NCI-H2196 treated with DMSO at 0.1 percent for 48 hours (cell line): ENCODE data around the gene TMC6.

Source experiments
- DNase-seq: peaks from one replicate; lab custom pipeline; 2025; ENCODE audit not compliant: unreplicated experiment; lab: John Stamatoyannopoulos, UW

TMC6 gene

DNA sequence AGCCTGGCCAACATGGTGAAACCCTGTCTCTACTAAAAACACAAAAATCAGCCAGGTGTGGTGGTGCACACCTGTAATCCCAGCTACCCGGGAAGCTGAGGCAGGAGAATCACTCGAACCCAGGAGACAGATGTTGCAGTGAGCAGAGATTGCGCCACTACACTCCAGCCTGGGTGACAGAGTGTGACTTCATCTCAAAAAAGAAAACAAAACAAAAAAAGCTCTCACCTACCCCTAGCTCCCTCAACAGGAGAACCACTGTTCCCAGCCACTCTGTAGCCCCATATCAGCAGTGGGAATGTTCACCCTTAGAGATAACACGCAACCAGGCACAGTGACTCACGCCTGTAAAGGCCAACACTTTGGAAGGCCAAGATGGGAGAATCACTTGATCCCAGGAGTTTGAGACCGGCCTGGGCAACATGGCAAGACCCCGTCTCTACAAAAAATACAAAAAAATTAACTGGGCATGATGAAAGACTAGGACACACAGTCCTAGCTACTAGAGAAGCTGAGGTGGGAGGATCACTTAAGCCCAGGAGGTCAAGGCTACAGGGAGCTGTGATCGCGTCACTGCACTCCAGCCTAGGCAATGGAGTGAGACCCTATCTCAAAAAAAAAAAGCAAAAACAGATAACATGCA, 7.4 kb upstream of the TMC6 start:
- DNase-seq: no peak

DNA sequence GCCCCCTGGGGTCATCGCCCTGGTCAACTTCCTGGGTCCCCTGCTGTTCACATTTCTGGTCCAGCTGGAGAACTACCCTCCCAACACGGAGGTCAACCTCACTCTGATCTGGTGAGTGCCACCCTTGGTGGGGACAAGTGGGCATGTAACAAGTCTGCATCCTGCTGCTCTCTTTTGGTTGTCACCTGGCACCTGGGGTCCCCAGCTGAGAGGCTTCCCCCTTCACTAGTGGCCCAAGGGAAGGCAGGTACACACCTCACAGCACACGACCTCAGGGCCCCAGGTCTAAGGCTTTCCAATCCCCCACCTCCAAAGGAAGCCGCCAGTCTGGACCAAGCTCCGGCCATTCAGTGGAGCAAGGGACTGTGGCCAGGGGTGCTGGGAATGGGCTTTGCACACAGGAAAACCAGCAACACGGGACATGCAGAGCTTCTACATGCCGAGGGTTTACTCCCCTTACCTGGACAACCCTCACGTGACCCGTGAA, 6.4 kb upstream of the TMC6 start:
- no peak for DNase-seq

DNA sequence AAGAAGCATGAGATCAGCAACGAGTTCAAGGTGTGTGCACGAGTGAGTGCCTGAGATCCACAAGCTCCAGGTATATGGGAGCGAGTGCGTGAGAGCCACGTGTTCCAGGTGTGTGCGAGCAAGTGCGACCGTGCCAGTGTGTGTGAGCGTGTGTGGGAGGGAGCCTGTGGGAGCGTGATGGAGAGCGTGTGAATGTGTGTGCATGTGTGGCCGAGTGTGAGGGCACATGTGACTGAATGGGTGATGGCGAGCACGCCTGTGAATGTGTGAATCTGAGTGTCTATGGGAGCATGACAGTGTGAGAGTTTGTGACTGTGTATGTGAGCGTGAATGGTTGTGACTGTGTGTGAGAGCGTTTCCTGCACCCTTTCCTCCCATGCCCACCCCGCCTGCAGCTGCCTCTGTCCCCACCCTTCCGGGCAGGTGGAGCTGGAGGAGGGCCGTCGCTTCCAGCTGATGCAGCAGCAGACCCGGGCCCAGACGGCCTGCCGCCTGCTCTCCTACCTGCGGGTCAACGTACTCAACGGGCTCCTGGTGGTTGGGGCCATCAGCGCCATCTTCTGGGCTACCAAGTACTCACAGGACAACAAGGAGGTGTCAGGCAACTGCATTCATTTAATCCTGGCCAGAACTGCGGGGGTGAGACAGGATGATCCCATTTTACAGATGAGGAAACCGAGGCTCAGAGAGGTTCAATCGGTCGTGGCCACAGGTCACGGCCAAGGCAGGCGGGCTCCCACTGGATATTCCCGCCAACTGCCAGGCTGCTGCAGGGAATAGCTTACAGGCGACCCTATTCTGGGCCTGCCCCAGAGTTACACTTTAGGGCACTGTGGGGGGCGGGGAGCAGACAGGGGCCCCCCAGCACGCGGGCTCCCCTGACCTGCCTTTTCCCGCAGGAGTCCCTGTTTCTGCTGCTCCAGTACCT, 5.7 kb upstream of the TMC6 start:
- DNase-seq: peak; percentile 25

DNA sequence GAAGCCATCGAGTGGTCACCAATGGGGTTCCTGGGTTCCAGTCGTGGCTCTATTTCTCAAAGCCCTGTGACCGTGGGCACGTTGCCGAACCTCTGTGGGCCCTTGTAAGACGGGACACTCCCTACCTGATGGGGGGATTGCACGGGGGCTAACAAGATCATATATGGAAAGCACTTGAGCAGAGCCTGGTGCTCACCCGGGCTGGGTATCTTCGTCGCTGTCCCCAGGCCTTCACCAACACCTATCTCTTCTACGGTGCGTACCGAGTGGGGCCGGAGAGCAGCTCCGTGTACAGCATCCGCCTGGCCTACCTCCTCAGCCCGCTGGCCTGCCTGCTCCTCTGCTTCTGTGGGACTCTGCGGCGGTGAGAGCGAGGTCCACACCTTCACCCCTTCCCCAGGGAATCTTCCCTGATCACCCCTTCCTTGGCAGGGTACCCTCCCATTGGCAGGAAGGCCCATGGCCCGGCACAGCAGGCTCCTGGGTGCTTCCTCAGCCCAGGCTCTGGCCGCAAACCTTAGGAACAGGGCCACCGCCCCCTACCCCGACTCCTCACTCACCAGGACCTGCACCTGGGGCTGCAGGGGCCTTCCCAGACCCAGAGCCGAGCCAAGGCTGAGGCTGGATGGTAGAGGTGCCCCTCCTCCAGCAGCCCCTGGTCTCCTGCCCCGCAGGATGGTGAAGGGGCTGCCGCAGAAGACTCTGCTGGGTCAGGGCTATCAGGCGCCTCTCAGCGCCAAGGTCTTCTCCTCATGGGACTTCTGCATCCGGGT, 4.8 kb upstream of the TMC6 start:
- no peak for DNase-seq

DNA sequence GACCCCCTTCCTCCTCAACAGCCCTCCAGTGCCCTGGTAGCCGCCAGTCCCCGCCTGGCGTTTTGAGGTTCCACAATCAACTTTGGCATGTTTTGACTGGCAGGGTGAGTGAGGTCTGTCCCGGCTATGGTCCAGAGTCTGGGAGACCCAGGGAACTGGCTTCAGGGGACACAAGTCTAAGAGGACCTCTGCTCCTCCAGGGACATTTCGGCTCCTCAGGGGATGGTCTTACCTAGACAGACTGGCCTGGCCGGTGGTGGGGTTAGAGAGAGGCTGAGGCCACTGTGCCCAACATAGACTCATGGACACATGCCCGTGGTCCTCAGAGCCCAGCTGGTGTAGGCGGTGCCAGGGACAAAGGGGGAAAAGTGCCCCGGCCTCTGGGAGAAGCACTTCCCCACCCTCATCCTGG, 4.2 kb upstream of the TMC6 start:
- no peak for DNase-seq

DNA sequence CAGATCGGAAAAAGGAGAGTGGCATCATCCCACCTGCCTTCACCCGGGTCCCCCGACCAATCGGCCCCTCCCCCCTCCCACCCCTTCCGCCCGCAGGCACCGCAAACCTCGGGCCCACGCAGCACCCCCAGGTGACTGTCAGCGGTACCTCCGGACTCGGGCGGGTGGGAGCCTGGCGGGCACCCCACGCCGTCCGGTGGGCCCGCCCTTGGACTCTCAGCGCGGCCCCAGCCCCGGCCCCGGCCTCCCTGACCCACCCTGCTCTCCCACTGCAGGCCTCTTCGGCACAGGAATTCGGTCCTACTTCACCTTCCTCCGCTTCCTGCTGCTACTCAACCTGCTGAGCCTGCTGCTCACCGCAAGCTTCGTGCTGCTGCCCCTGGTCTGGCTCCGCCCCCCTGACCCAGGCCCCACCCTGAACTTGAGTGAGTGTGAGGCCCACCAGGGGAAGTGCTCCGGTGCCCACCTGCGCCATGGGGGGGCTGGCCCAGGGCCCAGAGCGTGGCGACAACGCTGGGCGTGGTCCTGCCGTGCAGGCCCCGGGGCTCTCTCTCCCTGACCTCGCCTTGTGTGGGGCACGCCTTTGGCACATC, 3.6 kb upstream of the TMC6 start:
- no peak for DNase-seq

DNA sequence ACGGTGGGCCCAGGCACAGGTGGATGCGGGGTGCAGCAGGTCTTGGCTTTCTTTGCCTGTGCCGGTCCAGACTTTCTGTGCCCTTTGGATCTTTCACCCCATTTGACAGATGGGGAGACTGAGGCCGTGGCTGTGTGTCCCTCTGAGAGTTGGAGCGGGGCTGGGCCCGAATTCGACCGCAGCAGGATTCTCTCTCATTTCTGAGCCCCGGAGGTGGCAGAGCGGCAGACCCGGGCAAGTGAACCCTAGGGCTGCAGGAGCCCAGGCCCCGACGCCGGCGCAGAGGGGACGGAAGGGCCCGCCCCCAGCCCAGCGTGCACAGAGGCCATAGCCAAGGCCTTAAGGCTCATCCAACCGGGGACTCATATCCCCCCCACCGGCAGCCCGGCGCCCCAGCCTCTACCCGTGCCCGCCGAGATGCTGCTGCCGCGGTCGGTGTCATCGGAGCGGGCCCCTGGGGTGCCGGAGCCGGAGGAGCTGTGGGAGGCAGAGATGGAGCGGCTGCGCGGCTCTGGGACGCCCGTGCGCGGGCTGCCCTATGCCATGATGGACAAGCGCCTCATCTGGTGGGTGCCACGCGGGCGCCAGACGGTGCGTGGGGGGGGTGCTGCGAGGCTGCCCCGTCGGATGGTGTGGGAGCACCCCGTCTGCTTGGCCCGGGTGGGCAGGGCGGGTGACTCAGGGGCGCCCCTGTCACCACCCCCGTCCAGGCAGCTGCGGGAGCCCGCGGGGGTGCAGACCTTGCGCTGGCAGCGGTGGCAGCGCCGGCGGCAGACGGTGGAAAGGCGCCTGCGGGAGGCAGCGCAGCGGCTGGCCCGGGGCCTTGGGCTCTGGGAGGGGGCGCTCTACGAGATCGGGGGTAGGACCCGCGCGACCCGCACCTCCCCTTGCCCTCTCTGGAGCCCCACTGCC, 2.9 kb upstream of the TMC6 start:
- DNase-seq: no peak

DNA sequence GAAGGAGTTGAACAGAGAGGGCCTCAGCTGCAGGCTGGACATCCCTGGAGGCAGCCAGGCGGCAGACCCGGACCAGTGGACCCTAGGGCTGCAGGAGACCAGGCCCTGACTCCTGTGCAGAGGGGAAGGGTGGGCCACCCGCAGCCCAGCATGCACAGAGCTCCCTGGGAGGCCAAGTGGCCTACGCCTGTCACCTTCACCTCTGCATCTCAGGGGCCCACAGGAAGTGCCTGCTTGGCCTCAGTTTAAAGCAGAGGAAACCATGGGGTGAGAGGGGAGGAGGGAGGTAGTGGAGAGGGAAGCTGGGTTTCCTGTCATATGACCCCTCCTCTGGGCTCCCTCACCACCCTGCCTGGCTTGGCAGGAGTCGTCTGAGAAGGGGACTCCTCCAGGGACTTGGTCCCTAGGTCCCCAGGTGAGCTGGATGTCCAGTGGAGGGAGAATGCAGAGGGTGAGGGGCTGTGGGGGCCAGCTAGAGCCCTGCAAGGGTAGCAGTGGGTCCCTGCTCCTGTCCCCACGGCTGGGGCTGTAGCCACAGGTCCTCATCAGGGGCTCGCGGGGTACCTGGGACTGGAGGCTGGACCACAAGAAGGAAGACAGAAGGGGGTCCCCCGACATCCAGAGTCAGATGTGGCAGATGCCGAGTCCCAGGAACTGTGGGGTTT, 2.0 kb upstream of the TMC6 start, which contains the start of gene TMC8:
Gene TMC8, plus strand, starts transcription at position 335 of the 665 bp plus-strand sequence. CDS start 818 bp downstream, outside the sequence.
- no peak for DNase-seq

DNA sequence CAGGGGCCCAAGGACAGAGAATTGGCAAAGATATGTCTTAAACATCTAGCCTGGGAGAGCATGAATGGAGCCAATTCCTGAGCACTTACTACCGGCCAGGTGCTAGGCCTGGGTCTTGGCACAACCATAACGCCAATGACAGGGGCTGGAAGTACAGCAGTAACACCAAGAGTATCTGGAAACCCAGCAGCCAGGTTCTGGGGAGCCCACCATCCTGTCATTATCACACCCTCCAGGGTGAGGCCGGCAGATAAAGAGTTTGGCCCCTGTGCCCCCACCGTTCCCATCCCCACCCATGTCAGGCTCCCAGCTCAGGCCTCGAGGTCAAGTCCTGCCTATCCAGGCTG, 1.5 kb upstream of the TMC6 start:
- DNase-seq: no peak

DNA sequence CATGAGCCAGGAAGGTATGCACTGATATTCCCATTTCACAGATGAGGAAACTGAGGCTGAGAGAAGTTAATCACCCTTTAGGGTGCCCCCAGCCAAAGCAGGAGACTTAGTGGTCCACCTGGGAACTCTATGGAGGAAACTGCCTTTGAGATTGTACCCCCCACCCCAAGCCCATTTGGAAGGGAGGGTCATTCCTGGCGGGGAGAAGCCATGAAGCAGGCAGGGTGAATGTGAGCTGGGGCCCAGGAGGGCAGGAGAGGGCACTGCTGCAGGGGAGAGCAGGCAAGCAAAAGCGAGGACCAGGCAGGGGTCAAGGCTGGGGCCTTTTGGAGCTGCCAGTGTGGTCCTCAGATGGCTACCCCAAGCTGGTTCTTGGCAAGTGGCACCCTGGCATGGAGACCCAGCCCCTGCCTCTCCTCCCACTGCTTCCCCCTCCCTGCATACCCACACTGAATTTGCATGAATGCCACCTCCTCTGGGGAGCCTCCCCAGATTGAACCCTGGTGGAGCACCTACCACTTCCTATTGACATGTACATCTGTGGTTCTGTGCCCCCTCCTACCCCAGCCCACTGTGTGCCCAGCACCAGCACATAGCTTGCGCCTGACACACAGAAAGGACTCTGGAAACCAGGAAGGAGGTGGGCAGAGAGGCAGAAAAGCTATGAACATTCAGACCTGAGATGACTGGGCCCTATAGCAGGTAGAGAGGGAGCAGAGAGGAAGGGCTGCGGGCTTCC, 965 bp upstream of the TMC6 start:
- DNase-seq: no peak

DNA sequence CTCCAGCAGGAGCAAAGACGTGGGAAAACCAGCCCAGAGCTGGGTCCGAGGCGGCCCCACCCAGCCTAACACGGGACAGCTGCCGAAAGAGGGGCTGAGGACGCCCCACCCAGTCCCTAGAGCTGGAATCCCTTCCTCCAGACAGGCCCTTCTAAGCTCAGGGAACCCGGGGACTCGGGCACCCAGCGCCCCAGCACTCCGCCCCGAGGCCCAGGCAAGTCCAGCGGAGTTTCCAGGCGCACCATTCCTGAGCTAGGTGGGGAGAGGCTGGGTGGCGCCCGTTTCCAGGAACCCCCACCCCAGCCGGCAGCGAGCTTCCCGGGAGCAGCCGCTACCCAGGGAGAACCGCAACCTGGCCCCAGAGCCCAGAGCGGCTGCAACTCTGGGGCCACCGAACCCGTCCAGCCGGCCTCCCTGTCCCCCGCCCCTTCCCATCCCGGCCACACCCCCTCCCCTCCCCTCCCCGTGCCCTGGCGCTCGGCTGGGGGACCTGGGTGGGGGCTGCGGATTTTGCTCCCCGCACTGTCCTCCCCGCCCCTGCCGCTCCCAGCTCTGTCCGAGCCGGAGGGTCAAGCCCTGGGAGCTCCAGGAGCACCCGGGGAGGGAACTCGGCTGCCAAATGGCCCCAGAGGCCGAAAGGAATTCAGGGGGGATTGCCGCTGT, 536 bp downstream of the TMC6 start:
- no peak for DNase-seq

DNA sequence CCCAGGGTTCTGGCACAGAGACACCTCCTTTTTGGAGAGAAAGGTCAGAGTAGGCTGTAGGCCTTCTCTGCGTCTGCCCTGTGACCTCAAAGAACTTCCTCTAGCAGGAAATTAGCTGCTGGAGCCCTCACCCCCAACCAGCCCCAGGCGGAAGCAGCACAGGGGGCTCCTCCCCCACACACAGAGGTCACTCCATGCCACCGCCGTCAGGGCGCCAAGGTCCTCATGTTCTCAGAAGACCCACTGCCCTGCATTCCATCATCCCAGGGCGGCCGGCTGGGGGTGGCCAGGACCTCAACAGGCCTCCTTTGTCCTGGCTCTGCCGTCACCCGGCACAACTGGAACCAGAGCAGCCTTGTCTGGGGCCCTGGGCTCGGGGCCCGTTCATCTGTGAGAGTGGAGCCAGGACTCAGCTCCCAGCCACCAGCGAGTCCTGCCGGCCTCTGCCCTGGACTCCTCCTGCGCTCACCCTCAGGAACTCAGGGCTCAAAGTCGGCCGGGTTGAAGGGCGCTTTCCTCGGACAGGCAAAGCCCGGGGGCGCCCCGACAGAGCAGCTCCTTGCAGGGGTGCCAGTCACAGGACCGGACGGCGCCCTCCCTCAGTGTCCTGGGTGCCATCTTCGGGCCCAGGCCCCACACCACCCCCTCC, 1.2 kb downstream of the TMC6 start:
- no peak for DNase-seq

DNA sequence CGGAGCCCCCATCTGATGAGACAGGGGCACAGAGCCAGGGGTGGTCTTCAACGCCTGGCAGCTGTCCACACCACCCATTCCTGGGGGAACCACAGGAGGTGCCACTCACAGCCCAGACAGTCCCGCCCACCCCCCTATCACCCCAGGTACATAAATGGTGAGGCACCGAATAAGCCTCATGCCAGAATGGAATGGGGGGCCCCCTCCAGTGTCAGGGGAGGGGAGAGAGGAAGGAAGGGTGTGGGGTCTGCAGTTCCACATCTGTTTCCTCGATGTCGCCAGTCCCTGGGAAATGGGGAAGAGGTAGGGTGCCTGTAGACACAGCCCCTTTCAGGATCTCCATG, 1.7 kb downstream of the TMC6 start:
- no peak for DNase-seq

DNA sequence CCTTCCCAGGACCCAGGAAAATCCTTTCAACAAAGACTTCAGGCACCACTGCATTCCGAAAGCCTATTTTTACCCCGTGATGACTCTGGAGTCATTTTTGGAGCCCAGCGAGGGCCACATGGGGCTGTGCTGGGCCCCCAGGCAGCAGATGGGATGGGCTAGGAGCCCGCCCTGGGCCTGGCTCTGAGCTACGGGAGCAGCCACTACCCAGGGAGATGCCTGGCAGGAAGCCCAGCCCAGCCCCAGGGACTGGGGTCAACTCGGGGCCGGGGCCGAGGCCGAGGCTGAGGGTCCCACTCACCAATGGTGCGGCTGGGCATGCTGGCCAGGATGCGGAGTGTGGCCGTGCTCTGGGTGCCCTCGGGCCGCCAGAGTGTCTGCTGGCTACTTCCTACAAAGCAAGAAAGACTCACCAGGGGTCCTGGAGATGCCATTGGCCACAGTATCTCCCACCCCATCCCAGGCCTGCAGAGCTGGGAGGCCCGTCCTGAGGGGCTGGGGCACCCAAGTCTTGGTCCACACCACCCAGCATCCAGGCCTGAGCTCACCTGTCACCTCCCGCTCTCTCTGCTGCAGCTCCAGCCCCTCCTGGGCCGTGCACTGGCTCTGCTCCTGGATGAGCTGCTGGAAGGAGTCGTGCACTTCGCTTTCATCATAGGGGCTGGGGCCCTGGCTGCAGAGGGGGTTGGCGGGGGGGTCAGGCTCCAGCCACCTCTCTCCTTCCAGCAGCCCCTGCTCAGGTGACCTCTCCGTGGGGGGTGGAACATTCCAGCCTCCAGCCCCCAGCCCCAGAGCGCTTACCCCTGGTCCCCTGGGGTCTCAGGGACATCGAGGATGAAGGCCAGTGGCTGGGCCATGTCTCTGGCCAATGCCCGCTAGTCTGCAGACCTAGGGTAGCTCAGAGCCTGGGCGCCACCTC, 2.3 kb downstream of the TMC6 start:
- DNase-seq: no peak

DNA sequence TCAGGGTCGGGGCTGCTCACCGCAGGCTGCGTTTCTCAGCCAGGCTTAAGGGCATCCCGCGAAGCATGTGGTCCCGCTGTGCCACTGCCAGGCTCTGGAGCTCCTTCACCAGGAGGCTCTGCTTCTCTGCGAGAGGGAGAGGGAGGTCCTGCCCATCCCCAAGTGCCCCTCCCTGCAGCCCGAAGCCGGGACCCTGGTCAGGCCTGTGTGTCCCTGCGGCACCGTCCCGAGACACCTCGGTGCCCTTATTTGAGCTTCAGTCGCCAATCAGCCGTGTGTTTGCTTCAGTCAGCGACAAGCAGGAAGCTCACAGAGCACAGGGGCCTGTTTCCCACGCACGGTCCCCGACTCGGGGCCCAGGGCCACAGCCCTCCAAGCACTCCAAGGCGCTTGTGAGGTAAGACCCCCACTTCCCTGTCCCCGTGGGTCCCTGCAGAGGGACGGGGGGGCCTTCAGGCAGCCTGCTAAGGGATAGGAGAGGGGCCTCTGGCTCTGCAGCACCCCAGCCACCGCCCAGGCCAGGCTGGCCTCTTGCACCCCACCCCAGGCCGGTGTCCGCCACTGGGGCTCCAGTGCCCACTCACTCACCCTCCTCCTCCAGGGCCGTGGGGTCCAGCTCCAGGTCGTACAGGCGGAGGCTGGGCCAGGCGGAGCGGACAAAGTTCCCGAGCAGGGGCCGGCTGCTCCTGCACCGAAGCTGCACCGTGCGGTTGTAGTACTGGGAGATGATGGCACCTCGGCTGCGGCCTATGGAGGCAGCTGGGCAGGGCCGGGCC, 3.2 kb downstream of the TMC6 start:
- DNase-seq: no peak

DNA sequence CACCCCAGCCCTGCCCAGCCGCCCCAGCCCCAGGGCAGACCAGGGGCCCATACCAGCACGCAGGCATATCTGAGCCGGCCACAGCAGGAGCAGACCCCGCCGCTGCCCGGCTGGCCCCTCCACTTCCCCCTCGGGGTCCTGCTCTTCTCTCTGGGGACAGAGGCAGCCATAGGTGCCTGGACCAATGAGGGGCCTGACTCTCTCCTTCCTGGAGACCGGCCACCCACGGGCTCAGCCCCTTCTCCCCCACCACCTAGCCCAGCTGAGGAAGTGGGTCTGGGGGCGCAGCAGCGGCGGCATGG, 3.8 kb downstream of the TMC6 start:
- DNase-seq: no peak
